ENCODE measurements around the gene ZNF831.

DNA sequence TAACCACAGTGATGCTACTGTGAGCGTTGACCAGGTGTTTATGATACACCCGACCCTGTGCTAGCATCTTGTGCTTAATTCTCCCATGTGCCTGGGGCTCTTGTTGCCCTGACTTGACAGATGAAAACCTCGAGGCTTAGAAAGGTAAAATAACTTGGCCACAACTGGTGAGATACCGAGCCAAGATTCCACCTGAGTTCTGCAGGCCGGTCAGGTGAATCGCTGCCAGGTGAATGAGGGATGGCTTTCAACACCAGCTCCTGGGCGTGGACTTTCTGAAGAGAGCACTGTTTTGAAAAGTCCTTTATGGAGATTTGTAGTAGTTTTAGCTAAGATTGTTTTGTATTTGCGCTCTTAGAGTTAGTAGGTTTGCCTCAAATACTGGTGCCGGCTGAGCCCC lies 12.2 kb upstream of the ZNF831 start:
- TF ChIP-seq, protein P1, sequence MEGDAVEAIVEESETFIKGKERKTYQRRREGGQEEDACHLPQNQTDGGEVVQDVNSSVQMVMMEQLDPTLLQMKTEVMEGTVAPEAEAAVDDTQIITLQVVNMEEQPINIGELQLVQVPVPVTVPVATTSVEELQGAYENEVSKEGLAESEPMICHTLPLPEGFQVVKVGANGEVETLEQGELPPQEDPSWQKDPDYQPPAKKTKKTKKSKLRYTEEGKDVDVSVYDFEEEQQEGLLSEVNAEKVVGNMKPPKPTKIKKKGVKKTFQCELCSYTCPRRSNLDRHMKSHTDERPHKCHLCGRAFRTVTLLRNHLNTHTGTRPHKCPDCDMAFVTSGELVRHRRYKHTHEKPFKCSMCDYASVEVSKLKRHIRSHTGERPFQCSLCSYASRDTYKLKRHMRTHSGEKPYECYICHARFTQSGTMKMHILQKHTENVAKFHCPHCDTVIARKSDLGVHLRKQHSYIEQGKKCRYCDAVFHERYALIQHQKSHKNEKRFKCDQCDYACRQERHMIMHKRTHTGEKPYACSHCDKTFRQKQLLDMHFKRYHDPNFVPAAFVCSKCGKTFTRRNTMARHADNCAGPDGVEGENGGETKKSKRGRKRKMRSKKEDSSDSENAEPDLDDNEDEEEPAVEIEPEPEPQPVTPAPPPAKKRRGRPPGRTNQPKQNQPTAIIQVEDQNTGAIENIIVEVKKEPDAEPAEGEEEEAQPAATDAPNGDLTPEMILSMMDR (IDR thresholded peaks at IDR 0.05) = no peak
- no peak for TF ChIP-seq POLR2A (IDR thresholded peaks at IDR 0.05)
- TF ChIP-seq EP300 (IDR thresholded peaks at IDR 0.05) = no peak

Data from suprapubic skin (tissue), 3 donors.